Measurements from ENCODE around the gene MRPL28.
"Not testable (repeated sequence)": the region's sequence is repeated elsewhere in the genome, so short reads cannot be mapped to it uniquely, and the experiment has no call there.

Gene MRPL28

GRCh38 chr16:389352-389751 is 19.0 kb upstream of the MRPL28 start:
- DNase-seq: no peak

- DNase-seq: not testable (repeated sequence)
Observed at GRCh38 chr16:387761-388666, 17.7 kb upstream of the MRPL28 start.

GRCh38 chr16:386641-387156 is 16.4 kb upstream of the MRPL28 start:
- no peak for DNase-seq

GRCh38 chr16:383326-384051 is 13.2 kb upstream of the MRPL28 start:
- peak in 2 of 5 experiments; percentile 37 to 48 for DNase-seq

GRCh38 chr16:381789-382717 is 11.7 kb upstream of the MRPL28 start, which contains the start of gene PGAP6:
TSS of gene PGAP6 (minus strand) at chr16:381978. CDS start at chr16:381821, 157 bp downstream.
- DNase-seq: peak; percentile 38 to 71 (median 62)

- peak in 2 of 5 experiments; percentile 31 to 49 for DNase-seq
Observed at GRCh38 chr16:381012-381788, 10.9 kb upstream of the MRPL28 start.

- DNase-seq: no peak
Observed at GRCh38 chr16:380762-381011, 10.3 kb upstream of the MRPL28 start.

- DNase-seq: no peak
Observed at GRCh38 chr16:379961-380761, 9.8 kb upstream of the MRPL28 start.

- no peak for DNase-seq
Observed at GRCh38 chr16:379183-379960, 9.0 kb upstream of the MRPL28 start.

- DNase-seq: no peak
Observed at GRCh38 chr16:378821-379182, 8.5 kb upstream of the MRPL28 start.

- DNase-seq: not testable (repeated sequence)
Observed at GRCh38 chr16:378113-378820, 7.9 kb upstream of the MRPL28 start.

- DNase-seq: no peak
Observed at GRCh38 chr16:377419-377951, 7.1 kb upstream of the MRPL28 start.

- no peak for DNase-seq
Observed at GRCh38 chr16:376817-377418, 6.6 kb upstream of the MRPL28 start.

- no peak for DNase-seq
Observed at GRCh38 chr16:375927-376816, 5.8 kb upstream of the MRPL28 start.

- no peak for DNase-seq
Observed at GRCh38 chr16:375212-375611, 4.9 kb upstream of the MRPL28 start.

- no peak for DNase-seq
Observed at GRCh38 chr16:374616-374926, 4.2 kb upstream of the MRPL28 start.

- no peak for DNase-seq
Observed at GRCh38 chr16:373848-374615, 3.7 kb upstream of the MRPL28 start.

Data from T-helper 2 cell (primary cell).